GM19455 (cell line): Measurements from ENCODE around the gene RSPRY1.

Source experiments
- ATAC-seq: cut with Tn5 transposase; IDR thresholded peaks from one replicate; pipeline ENCODE4 v1.9.1; 2021; ENCODE audit not compliant: unreplicated experiment

RSPRY1 gene

DNA sequence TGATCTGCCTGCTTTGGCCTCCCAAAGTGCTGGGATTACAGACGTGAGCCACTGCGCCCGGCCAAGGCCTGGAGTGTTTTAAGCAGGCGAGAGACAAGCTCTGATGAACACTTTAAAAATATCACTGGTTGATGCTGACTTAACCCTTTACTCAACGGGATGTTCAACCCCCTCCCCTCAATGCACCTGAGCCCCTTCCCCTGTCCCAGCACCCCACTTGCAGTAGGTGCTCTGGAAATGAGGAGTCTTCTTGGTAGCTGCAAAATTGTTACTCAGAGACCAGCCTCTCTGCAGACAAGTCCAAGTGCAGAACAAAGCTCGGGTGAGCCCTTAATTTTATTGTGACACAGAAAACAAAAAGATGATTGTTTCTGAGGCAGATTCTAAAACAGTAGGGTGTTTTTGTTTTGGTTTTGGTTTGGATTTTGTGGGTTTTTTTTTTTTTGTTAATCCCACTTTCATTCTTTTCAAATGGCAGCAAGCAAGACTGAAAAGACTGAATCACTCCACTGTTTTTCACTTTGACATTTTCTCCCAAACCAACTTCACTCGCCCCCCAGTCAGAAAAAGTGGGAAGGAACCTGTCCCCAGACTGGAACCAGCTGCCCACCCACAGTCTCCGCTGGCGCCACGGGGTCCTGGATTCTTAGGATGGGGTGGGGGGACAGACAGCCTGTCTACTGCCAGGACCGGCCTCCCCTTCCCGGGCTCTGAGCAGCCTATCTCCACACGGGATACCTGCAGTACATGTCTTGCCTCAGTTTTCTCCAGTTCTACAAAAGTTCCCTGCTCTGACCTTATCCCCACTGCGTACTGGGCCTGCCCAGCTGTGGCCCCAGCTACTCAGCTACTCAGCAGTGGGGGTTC lies 103.5 kb downstream of the RSPRY1 start:
- no peak for ATAC-seq
